HK-2 (cell line): ENCODE data around the gene QSOX1.

Experiments
- DNase-seq: peaks from one replicate; pipeline ENCODE4 v3.0.0-alpha.2; 2018; ENCODE audit not compliant: unreplicated experiment

QSOX1 gene

GRCh38 chr1:180234369-180235076 lies 79.9 kb downstream of the QSOX1 start:
- DNase-seq, result no peak

DNA sequence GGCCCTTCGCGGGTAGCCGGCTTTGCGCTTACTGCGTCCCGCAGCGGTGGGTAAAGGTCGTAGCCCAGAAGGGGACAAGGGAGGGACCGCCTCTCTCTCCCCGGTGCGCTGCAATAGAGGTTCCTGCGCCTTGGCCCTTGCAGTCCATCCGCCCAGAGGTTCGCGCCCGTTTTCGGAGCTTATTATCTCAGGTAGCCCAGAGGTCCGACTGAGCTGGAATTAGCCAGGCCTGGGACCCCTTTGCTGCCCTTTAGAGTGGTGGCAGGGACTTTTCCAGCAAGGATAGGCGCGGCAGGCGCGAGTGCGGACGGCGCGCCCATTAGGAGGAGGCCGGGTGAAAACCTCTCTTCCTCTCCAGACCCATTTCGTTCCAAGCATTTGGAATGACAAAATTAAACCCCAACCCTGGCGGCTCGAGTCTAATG lies 80.4 kb downstream of the QSOX1 start:
- DNase-seq, result no peak

DNA sequence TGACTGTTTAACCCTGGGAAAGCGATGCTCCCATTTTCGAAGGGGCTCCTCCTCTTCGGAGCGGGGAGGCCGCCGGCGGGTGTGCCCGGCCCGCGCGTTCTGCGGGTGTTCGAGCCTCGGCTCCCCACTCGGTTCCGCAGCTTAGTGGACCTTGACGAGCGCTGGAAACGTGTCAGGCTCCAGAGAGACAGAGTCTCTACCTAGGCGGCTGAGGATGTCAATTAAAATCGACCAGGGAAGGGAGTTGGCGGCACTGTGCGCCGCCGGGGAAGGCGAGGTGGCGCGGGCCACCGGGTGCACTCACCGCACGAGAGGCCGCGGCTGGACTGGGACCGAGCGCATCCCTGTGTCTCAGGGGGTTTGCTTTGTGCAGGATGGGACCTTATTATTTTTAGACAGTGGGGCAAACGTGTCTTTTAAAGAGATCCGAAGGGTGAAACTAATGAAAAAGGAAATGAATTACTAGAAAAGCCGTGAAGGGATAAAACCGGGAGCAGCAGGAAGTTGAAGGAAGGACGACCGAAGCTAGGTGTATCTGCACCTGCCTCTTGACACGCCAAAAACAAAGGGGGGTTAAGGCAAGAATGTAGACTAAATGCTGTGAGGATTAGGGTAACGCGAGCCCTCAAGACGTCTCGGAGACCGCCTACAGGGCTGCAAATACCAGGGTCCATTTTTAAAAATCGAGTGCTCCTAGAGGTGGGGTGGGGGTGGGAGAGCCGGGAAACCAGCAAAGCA lies 81.0 kb downstream of the QSOX1 start:
- no peak for DNase-seq

DNA sequence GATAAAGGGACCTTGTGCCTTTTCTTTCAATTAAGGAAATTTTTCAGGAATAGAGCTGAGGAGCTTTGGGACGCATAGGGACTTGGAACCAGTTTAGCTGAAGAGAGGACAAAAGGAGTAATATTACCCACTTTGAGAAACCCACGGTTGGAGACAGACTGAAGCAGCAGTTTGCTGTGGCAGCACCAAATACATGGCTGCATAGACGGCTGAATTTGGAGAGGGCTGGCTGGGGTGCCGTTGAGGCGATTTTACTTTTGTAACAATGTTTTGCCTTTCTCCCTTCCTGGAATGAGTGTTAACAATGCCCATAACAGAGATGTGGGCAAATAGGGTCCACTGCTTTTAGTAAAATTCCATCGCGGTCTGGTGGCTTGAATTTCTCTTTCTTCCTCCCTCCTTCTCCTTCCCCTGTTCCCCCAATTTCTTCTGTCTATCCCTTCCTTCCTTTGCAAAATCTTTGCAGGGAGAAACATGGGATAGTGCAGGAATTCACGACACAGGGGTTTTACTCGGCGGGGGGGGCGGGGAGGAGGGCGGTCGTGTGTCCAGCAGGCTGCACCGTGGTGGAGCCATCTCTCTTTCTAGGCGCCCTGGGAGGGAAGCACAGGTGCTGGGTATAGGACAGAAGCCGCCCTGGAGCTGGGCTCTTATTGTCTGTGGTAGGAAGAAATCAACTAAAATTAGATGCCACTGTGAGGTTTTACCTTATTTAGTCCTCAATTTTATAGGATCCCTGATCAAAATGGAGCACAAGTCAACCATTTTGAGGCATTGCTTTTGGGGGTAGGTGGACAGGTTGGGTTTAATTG lies 82.2 kb downstream of the QSOX1 start:
- no peak for DNase-seq

GRCh38 chr1:180237869-180238476 lies 83.3 kb downstream of the QSOX1 start:
- no peak for DNase-seq

GRCh38 chr1:180238675-180239074 lies 84.0 kb downstream of the QSOX1 start:
- DNase-seq, result no peak

GRCh38 chr1:180239145-180240096 lies 84.8 kb downstream of the QSOX1 start:
- DNase-seq, result no peak

DNA sequence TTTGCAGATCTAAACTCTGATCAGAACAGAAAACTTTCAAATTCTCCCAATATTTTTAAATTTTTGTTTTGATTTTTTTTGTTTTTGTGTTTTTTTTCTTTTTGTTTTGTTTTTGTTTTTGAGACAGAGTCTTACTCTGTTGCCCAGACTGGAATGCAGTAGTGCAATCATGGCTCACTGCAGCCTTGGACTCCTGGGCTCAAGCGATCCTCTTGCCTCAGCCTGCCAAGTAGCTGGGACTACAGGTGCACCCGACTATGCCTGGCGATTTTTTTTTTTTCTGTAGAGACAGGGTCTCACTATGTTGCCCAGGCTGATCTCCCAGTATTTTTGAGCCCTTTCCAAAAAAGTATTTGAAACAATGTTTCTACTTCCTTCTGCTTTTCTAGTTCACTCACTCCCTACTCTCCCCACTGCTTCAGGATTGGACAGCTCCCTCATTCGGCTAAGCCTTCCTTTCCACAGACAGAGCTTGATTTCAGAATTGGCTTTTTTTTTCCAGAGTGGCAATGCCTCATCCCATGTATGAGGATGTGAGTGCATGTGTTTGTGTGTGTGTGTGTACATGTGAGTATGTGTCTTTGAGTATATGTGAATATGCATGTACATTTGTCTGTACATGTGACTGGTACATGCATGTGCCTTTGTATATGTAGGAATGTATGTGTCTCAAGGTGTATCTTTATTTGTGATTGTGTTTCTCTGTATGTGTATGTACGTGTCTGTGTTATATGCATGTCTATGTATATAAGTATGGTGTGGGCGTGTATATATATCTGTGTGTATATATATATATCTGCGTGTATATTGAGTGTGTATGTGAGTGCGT lies 87.3 kb downstream of the QSOX1 start:
- DNase-seq, result no peak

DNA sequence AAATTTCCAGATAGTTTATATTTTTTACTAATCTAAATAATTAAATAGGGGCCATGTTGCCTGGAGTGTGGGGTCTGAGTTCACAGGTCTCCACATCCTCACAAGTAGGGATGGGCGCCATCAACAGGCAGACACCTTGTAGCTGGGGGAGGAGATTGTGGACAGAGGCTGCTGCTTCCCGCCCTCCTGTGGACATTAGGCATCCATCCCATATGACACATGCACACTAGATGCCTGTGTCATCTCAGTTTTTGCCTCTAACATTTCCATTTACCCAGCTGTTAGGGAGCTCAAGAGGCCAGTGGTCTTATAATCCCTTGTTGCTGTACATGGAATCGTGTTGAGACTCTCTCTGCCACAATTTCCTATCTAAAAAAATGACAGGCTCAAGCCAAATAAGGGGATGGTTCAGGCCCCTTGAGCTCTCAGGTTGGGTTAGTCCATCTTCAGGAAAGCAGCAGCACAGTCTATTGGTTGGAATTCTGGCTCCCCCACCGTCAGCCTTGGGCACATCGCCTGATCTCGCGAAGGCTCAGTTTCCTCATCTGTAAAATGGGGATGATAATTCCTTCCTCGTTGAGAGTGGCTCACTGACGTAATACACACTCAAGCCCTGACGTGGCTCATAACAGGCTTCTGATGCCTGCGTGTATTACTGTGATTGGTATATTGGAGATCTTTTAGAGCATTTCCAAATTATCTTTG lies 89.0 kb downstream of the QSOX1 start:
- DNase-seq, result no peak

DNA sequence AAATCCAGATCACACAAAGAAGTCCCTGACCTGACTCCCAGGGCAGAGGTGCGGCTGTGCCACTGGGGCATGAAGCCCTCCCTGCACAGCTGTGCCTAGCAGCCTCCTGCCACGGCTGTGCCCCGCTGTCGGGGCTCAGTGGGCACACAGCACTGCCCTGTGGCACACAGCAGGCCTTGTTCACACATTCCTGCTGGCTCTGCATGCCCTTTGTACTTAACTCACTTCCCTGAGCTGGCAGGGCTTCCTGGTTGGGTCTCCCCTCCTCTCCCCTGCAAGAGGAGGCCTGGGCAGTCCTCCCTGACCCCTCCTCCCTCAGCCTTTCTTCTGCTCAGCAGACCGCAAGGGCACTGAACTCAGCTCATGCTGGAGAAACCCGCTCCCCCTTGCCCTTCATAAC lies 90.2 kb downstream of the QSOX1 start:
- DNase-seq, result no peak

DNA sequence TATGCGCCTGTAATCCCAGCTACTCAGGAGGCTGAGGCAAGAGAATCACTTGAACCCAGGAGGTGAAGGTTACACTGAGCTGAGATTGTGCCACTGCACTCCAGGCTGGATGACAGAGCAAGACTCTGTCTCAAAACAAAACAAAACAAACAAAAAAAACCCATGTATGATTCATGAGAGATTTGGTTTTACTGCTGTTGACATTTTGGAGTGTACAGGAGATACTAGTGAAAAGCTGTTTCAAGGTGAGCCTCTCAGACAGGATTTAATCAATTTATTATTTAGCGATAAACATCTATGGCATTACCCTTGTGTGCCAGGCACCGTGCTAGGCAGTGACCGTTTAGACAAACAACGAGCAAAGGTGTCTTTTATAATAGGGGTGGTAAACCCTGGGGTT lies 91.9 kb downstream of the QSOX1 start:
- DNase-seq, result no peak

- DNase-seq, result no peak
These were observed 92.4 kb downstream of the QSOX1 start for GRCh38 chr1:180247061-180247460.

- no peak for DNase-seq
These were observed 92.9 kb downstream of the QSOX1 start for GRCh38 chr1:180247580-180247979.

GRCh38 chr1:180248176-180248575 lies 93.5 kb downstream of the QSOX1 start:
- no peak for DNase-seq

- no peak for DNase-seq
These were observed 94.3 kb downstream of the QSOX1 start for GRCh38 chr1:180248731-180249681.

- DNase-seq, result no peak
These were observed 95.2 kb downstream of the QSOX1 start for GRCh38 chr1:180249725-180250498.

DNA sequence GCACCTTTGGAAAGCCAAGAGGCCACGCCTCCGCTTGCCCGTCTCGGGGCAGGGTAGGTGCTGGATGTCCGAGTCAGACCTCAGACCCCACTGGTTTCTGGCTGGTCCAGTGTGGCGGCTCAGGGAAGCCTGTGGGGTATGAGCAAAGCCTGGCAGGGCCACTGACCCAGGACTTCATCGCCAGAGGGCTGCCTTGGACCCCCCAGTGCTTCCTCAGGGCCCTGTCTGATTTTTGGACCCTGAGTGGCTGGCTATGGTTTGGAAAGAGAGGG lies 95.8 kb downstream of the QSOX1 start:
- DNase-seq, result no peak
